Pancreas (tissue), 10 donors: ENCODE data around the gene TGFA. TPM values are rescaled to one million over a fixed set of nuclear protein-coding genes. Genes with fewer than 3 reads are reported as not detected.

Source experiments
- ATAC-seq, 4 donors: fragments of 200-7000 bp; cut with Tn5 transposase; one replicate each; pipeline versions ENCODE4 v1.8.0 to v1.9.1; 2020; ENCODE audit warnings: mild to moderate bottlenecking in 4 of 4, moderate library complexity in 4 of 4
- DNase-seq, 6 donors: peaks; one replicate each; pipeline ENCODE4 v3.0.0-alpha.2; 2020
- FAIRE-seq: peaks from 2 replicates; lab custom pipeline; 2012; peaks lifted over from hg19 to GRCh38; lab: Jason Lieb, UNC
- H3K27ac ChIP-seq, 4 donors: fragments of 200-600 bp; sonication (generic); 1 replicate in 3 of 4; 2 replicates in 1 of 4; pipeline versions ENCODE4 v1.5.0 to v1.8.0; 2020
- H3K27me3 ChIP-seq, 4 donors: fragments of 200-600 bp; one replicate each; pipeline ENCODE4 v1.8.0; 2021
- H3K36me3 ChIP-seq, 3 donors: fragments of 200-600 bp; sonication (generic) in 1 of 3; one replicate each; pipeline versions ENCODE4 v1.5.0 to v1.8.0; 2020 to 2021
- H3K4me1 ChIP-seq, 3 donors: fragments of 200-600 bp; one replicate each; pipeline ENCODE4 v1.8.0; 2021
- H3K4me3 ChIP-seq, 4 donors: fragments of 200-600 bp; sonication (generic) in 2 of 4; one replicate each; pipeline versions ENCODE4 v1.5.0 to v1.8.0; 2020 to 2021
- H3K9me3 ChIP-seq, 4 donors: fragments of 200-600 bp; one replicate each; pipeline ENCODE4 v1.8.0; 2021
- CTCF ChIP-seq, 4 donors: fragments of 200-600 bp; sonication (generic) in 3 of 4; IDR thresholded peaks; one replicate each; pipeline versions ENCODE4 v1.5.0 to v1.8.0; 2021; ENCODE audit warnings: antibody characterized with exemption in 4 of 4
- WGBS, 2 donors: extraction: QIAGEN DNeasy Blood & Tissue Kit; methylation state at CpG; one replicate each; pipeline ENCODE4 v1.1.7; 2013; 5-methylcytosine and 5-hydroxymethylcytosine counted together
- intact Hi-C, 3 donors: fragments of 100-400 bp; cut with DNase I; formaldehyde crosslinking; loops; one replicate each; pipeline versions ENCODE4 v1.11.1 to v1.14.2; 2022
- polyA plus RNA-seq, 2 donors: library from polyadenylated mRNA; stranded (reverse); fragments of 200-250 nt; gene quantifications; one replicate each; pipeline ENCODE4 v1.2.3, GENCODE V29; 2013
- total RNA-seq, 6 donors: library from RNA; stranded (reverse); fragmentation: NEBNext Ultra II Directional in 4 of 6; extraction: Animal tissue kit (Norgen Biotek cat#: 25700) in 4 of 6; gene quantifications; one replicate each; pipeline versions ENCODE4 v1.2.1 to v1.2.4, GENCODE V29; 2021 to 2023
- donor health status: healthy with polysubstance abuse.
- donor health status: DM: no; HTN: no; CAD: no; lungs with moderate emphysema.
- donor health status: DM: no; HTN: no; CAD: no.
- donor health status: control.
- donor health status: control.
- donor health status: Bipolar disorder and iron deficiency.
- donor health status: DM: yes; HTN: yes; CAD: no.
- donor health status: DM: no; HTN: no; CAD: no.
- donor health status: DM: no; HTN: no; CAD: no.
- donor health status: DM: yes; HTN: yes; CAD: no.

The TGFA gene
- total and polyA plus RNA-seq, 8 donors = 3.8 to 13.2 (median 7.4) TPM

GRCh38 chr2:70474256-70474848, 79.3 kb downstream of the TGFA start:
- Histone ChIP-seq H3K27me3 (no peaks in the 10 kb centered on the region), H3K4me3 (no peak overlapping the region), H3K9me3 (no peaks in the 10 kb centered on the region), H3K4me1 (no peaks in the 10 kb centered on the region), H3K36me3 (no peaks in the 10 kb centered on the region), H3K27ac (no peak overlapping the region)
- FAIRE-seq (no peak), DNase-seq (no peak), ATAC-seq (peak in 2 of 4 donors; percentile 46 to 52)
- 84 to 85% methylated on average over 1 of the region's 1 CpG for WGBS, 2 donors
- TF ChIP-seq CTCF (IDR thresholded peaks at IDR 0.05) = no peak
- intact Hi-C loops = no loop called here

GRCh38 chr2:70473101-70473722, 80.4 kb downstream of the TGFA start:
- H3K4me1 ChIP-seq = no peaks in the 10 kb centered on the region
- DNase-seq (no peak), ATAC-seq (no peak), FAIRE-seq (no peak)
- intact Hi-C loops = no loop called here
- no peaks in the 10 kb centered on the region for H3K9me3 ChIP-seq
- H3K36me3 ChIP-seq = no peaks in the 10 kb centered on the region
- H3K27me3 ChIP-seq = no peaks in the 10 kb centered on the region
- WGBS, 2 donors = 84 to 86% methylated on average over 7 of the region's 7 CpGs
- H3K27ac ChIP-seq = no peak overlapping the region
- no peak overlapping the region for H3K4me3 ChIP-seq
- no peak for TF ChIP-seq CTCF (IDR thresholded peaks at IDR 0.05)

- no peak for DNase-seq
- TF ChIP-seq CTCF (IDR thresholded peaks at IDR 0.05) = no peak
- H3K27ac ChIP-seq = no peak overlapping the region
- H3K4me3 ChIP-seq = no peak overlapping the region
- no peaks in the 10 kb centered on the region for H3K9me3 ChIP-seq
- peak in 1 of 4 donors; percentile 49 for ATAC-seq
- H3K4me1 ChIP-seq = no peaks in the 10 kb centered on the region
- WGBS, 2 donors = 77 to 87% methylated on average over 9 of the region's 9 CpGs
- no peak for FAIRE-seq
- intact Hi-C loops = no loop called here
- no peaks in the 10 kb centered on the region for H3K36me3 ChIP-seq
- H3K27me3 ChIP-seq = no peaks in the 10 kb centered on the region
Observed at GRCh38 chr2:70472221-70472890, 81.3 kb downstream of the TGFA start.

- FAIRE-seq (no peak), DNase-seq (no peak), ATAC-seq (peak in 1 of 4 donors; percentile 44)
- H3K36me3 ChIP-seq = no peaks in the 10 kb centered on the region
- H3K27me3 ChIP-seq = no peaks in the 10 kb centered on the region
- H3K4me1 ChIP-seq = no peaks in the 10 kb centered on the region
- TF ChIP-seq CTCF (IDR thresholded peaks at IDR 0.05) = no peak
- 82 to 84% methylated on average over 7 of the region's 7 CpGs for WGBS, 2 donors
- no peaks in the 10 kb centered on the region for H3K9me3 ChIP-seq
- no peak overlapping the region for H3K4me3 ChIP-seq
- intact Hi-C loops = no loop called here
- H3K27ac ChIP-seq = no peak overlapping the region
Observed at GRCh38 chr2:70471129-70471528, 82.5 kb downstream of the TGFA start.

- no peaks in the 10 kb centered on the region for H3K27me3 ChIP-seq
- intact Hi-C loops = no loop called here
- no peaks in the 10 kb centered on the region for H3K4me1 ChIP-seq
- no peak overlapping the region for H3K4me3 ChIP-seq
- no peak for TF ChIP-seq CTCF (IDR thresholded peaks at IDR 0.05)
- FAIRE-seq (no peak), ATAC-seq (no peak), DNase-seq (no peak)
- WGBS, 2 donors = 76 to 79% methylated on average over 7 of the region's 7 CpGs
- H3K9me3 ChIP-seq = no peaks in the 10 kb centered on the region
- H3K36me3 ChIP-seq = no peaks in the 10 kb centered on the region
- no peak overlapping the region for H3K27ac ChIP-seq
Observed at GRCh38 chr2:70469961-70470360, 83.7 kb downstream of the TGFA start.
